Esophagus muscularis mucosa (tissue), 4 donors: ENCODE measurements around the gene CLEC4C. TPM values are rescaled to one million over a fixed set of nuclear protein-coding genes. Genes with fewer than 3 reads are reported as not detected.

ENCODE experiments used
- DNase-seq: peaks from one replicate; pipeline ENCODE4 v3.0.0-alpha.2; 2017; ENCODE audit errors: extremely low spot score
- H3K27ac ChIP-seq, 4 donors: fragments of 200-600 bp; sonication (generic); replicated peaks in 1 of 4; 1 replicate in 3 of 4; 2 replicates in 1 of 4; pipeline ENCODE4 v1.5.1; 2016 to 2019; ENCODE audit warnings: mild to moderate bottlenecking in 1 of 4
- H3K27me3 ChIP-seq, 4 donors: fragments of 200-600 bp; sonication (generic); one replicate each; pipeline versions ENCODE4 v1.5.1 to v1.6.0; 2016 to 2019
- H3K36me3 ChIP-seq, 4 donors: fragments of 200-600 bp; sonication (generic); one replicate each; pipeline ENCODE4 v1.5.1; 2016 to 2019
- H3K4me1 ChIP-seq, 4 donors: fragments of 200-600 bp; sonication (generic); one replicate each; pipeline ENCODE4 v1.5.1; 2016 to 2019
- H3K4me3 ChIP-seq, 4 donors: fragments of 200-600 bp; sonication (generic); 1 replicate in 2 of 4; 2 replicates in 2 of 4; pipeline ENCODE4 v1.5.1; 2016 to 2019; ENCODE audit warnings: mild to moderate bottlenecking in 4 of 4, moderate library complexity in 1 of 4
- H3K9me3 ChIP-seq, 4 donors: fragments of 200-600 bp; sonication (generic); 1 replicate in 3 of 4; 2 replicates in 1 of 4; pipeline ENCODE4 v1.5.1; 2016 to 2019
- CTCF ChIP-seq, 3 experiments: fragments of 200-600 bp in 2 of 3; fragments of 450-650 bp in 1 of 3; sonication (generic) in 2 of 3; IDR thresholded peaks; one replicate each; pipeline ENCODE4 v1.5.1; 2017 to 2019; ENCODE audit warnings: antibody characterized with exemption in 3 of 3, mild to moderate bottlenecking in 2 of 3, moderate library complexity in 1 of 3
- EP300 ChIP-seq: sonication (generic); formaldehyde crosslinking; IDR thresholded peaks from one replicate; pipeline ENCODE4 v1.6.1; 2017; ENCODE audit warnings: antibody characterized with exemption
- POLR2A ChIP-seq: fragments of 450-650 bp; IDR thresholded peaks from one replicate; pipeline ENCODE4 v1.6.1; 2017; ENCODE audit warnings: antibody characterized with exemption, moderate library complexity, mild to moderate bottlenecking, low read depth
- POLR2AphosphoS5 ChIP-seq, 2 donors: sonication (generic); formaldehyde crosslinking; IDR thresholded peaks; one replicate each; pipeline ENCODE4 v1.6.1; 2017; ENCODE audit warnings: antibody characterized with exemption in 2 of 2
- WGBS: methylation state at CpG from one replicate; pipeline ENCODE4 v1.1.5; 2018; 5-methylcytosine and 5-hydroxymethylcytosine counted together
- intact Hi-C: fragments of 100-400 bp; cut with DNase I; formaldehyde crosslinking; loops from one replicate; pipeline ENCODE4 v1.15.1; 2023
- total RNA-seq, 4 donors: library from RNA; depleted of rRNA; stranded (reverse); fragments of >200 nt; gene quantifications; one replicate each; pipeline versions ENCODE4 v1.1.0 to v1.2.1, GENCODE V29; 2016

The CLEC4C gene
- total RNA-seq, 4 donors from 2014 or later: not detected

- DNase-seq: no peak
- H3K4me3 ChIP-seq: no peak overlapping the region
- no peaks in the 10 kb centered on the region for H3K36me3 ChIP-seq
- TF ChIP-seq POLR2AphosphoS5 (IDR thresholded peaks at IDR 0.05) (no peak), EP300 (no peak), POLR2A (no peak), CTCF (IDR thresholded peaks at IDR 0.05) (no peak)
- no peak overlapping the region for H3K27ac ChIP-seq
- peaks cover 0 to 27% (median 0%) of the 10 kb centered on the region in 4 donors for H3K27me3 ChIP-seq
- WGBS: 71% methylated on average over 2 of the region's 3 CpGs
- no peaks in the 10 kb centered on the region for H3K4me1 ChIP-seq
- H3K9me3 ChIP-seq: peaks cover 0 to 7% (median 0%) of the 10 kb centered on the region in 4 donors
- intact Hi-C loops: no loop called here
Observed at GRCh38 chr12:7723926-7724325, 23.2 kb downstream of the CLEC4C start.

GRCh38 chr12:7719946-7720730 lies 27.0 kb downstream of the CLEC4C start:
- TF ChIP-seq CTCF (IDR thresholded peaks at IDR 0.05) (no peak), POLR2A (no peak), EP300 (no peak), POLR2AphosphoS5 (IDR thresholded peaks at IDR 0.05) (no peak)
- DNase-seq: no peak
- H3K9me3 ChIP-seq: no peaks in the 10 kb centered on the region
- no peaks in the 10 kb centered on the region for H3K4me1 ChIP-seq
- no peak overlapping the region for H3K27ac ChIP-seq
- intact Hi-C loops: no loop called here
- WGBS: 71% methylated on average over 15 of the region's 15 CpGs
- H3K36me3 ChIP-seq: no peaks in the 10 kb centered on the region
- H3K4me3 ChIP-seq: no peak overlapping the region
- H3K27me3 ChIP-seq: peaks cover 0 to 22% (median 0%) of the 10 kb centered on the region in 4 donors

- Histone ChIP-seq H3K27me3 (peaks cover 0 to 25% (median 0%) of the 10 kb centered on the region in 4 donors), H3K9me3 (no peaks in the 10 kb centered on the region), H3K27ac (no peak overlapping the region), H3K36me3 (no peaks in the 10 kb centered on the region), H3K4me1 (no peaks in the 10 kb centered on the region), H3K4me3 (no peak overlapping the region)
- no peak for DNase-seq
- no peak for TF ChIP-seq EP300
- TF ChIP-seq CTCF (IDR thresholded peaks at IDR 0.05): no peak
- TF ChIP-seq POLR2A: no peak
- no peak for TF ChIP-seq POLR2AphosphoS5 (IDR thresholded peaks at IDR 0.05)
- 8% methylated on average over 5 of the region's 5 CpGs for WGBS
- intact Hi-C loops: no loop called here
Observed at GRCh38 chr12:7716381-7716780, 30.8 kb downstream of the CLEC4C start.

- no peaks in the 10 kb centered on the region for H3K9me3 ChIP-seq
- WGBS: 89% methylated on average over 27 of the region's 28 CpGs
- no peak overlapping the region for H3K4me3 ChIP-seq
- H3K27ac ChIP-seq: no peak overlapping the region
- intact Hi-C loops: no loop called here
- H3K27me3 ChIP-seq: peaks cover 0 to 10% (median 0%) of the 10 kb centered on the region in 4 donors
- DNase-seq: no peak
- H3K4me1 ChIP-seq: no peaks in the 10 kb centered on the region
- TF ChIP-seq EP300: no peak
- no peak for TF ChIP-seq POLR2AphosphoS5 (IDR thresholded peaks at IDR 0.05)
- TF ChIP-seq CTCF (IDR thresholded peaks at IDR 0.05): no peak
- no peak for TF ChIP-seq POLR2A
- no peaks in the 10 kb centered on the region for H3K36me3 ChIP-seq
Observed at GRCh38 chr12:7712841-7713442, 34.2 kb downstream of the CLEC4C start.
